HUES64 (cell line): ENCODE data around the gene ATP6V0A4.
"Not testable (repeated sequence)": the region's sequence is repeated elsewhere in the genome, so short reads cannot be mapped to it uniquely, and the experiment has no call there.

ENCODE experiments used
- H3K27ac ChIP-seq: 2 replicates; pipeline ENCODE4 v1.7.0; 2013; ENCODE audit warnings: low read depth, low read length, inconsistent platforms
- H3K27me3 ChIP-seq: 2 replicates; pipeline ENCODE4 v1.6.1; 2013; ENCODE audit warnings: mild to moderate bottlenecking, low read length; ENCODE audit not compliant: insufficient read depth
- H3K36me3 ChIP-seq: 2 replicates; pipeline ENCODE4 v1.6.1; 2013; ENCODE audit warnings: mild to moderate bottlenecking, low read length; ENCODE audit not compliant: insufficient read depth
- H3K4me1 ChIP-seq: 2 replicates; pipeline ENCODE4 v1.6.1; 2013; ENCODE audit warnings: mild to moderate bottlenecking, low read length, moderate library complexity; ENCODE audit not compliant: insufficient read depth
- H3K4me3 ChIP-seq: 2 replicates; pipeline ENCODE4 v1.5.1; 2013; ENCODE audit warnings: mild to moderate bottlenecking, low read length, moderate library complexity
- H3K9ac ChIP-seq: 2 replicates; pipeline ENCODE4 v1.6.1; 2013; ENCODE audit warnings: mild to moderate bottlenecking, low read depth, low read length
- H3K9me3 ChIP-seq: 2 replicates; pipeline ENCODE4 v1.6.1; 2013; ENCODE audit warnings: low read depth, low read length; ENCODE audit not compliant: insufficient read depth
- WGBS: fragments of 150-250, 120-280 bp; methylation state at CpG from one replicate; pipeline ENCODE4 v1.1.7; 2013; ENCODE audit warnings: missing lambda C conversion rate; 5-methylcytosine and 5-hydroxymethylcytosine counted together

ATP6V0A4 gene

DNA sequence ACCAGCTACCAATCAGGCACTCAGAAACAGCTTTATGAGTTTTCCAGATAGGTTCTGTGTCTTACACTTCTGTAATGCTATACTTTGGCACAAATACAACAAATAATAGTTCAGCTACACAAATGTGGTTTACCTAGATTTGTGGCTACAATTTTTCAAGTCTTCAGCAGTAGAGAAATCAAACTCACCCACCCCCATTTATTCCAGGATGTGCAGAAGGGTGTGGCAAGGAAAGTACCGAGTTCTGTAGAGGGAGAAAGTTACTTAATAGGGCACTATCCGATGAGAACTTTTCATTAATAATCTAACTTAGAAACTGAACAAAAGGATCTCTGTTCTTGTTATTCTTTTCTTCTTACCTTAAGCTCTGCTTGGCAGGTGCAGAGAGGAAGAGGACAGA is 30.3 kb upstream of the ATP6V0A4 start:
- Histone ChIP-seq H3K36me3 (no peaks in the 10 kb centered on the region), H3K27ac (no peak overlapping the region), H3K9ac (no peak overlapping the region), H3K9me3 (no peaks in the 10 kb centered on the region), H3K4me3 (no peak overlapping the region), H3K27me3 (no peaks in the 10 kb centered on the region), H3K4me1 (no peaks in the 10 kb centered on the region)
- WGBS: no CpG with 5 or more reads among the region's 2 CpGs

- WGBS: 97% methylated on average over 11 of the region's 11 CpGs
- no peaks in the 10 kb centered on the region for H3K36me3 ChIP-seq
- H3K27me3 ChIP-seq: no peaks in the 10 kb centered on the region
- H3K27ac ChIP-seq: no peak overlapping the region
- H3K9me3 ChIP-seq: no peaks in the 10 kb centered on the region
- H3K4me3 ChIP-seq: no peak overlapping the region
- no peak overlapping the region for H3K9ac ChIP-seq
- peaks cover 4% of the 10 kb centered on the region; the same call in 1 of the 2 replicates for H3K4me1 ChIP-seq
Observed at GRCh38 chr7:138825049-138825721, 27.2 kb upstream of the ATP6V0A4 start.

DNA sequence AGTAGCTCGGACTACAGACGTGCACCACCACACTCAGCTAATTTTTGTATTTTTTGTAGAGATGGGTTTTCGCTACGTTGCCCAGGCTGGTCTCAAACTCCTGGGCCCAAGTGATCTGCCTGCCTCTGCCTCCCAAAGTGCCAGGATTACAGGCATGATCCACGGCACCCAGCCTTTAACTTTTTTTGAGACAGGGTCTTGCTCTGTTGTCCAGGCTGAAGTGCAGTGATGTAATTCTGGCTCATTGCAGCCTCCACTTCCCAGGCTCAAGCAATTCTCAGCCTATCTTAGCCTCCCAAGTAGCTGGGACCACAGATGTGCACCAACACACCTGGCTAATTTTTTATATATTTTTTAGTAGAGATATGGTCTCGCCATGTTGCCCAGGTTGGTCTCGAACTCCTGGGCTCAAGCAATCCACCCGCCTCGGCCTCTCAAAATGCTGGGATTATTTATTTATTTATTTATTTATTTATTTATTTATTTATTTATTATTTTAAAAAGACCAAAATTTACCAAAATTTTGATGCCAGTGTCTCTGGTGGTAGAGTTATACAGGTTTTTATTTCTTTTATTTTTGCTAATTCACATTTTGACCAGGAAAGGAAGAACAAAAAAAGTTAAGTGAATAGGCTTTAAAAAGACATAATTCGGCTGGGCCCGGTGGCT is 25.0 kb upstream of the ATP6V0A4 start:
- no peak overlapping the region for H3K4me3 ChIP-seq
- H3K27me3 ChIP-seq: no peaks in the 10 kb centered on the region
- no peaks in the 10 kb centered on the region for H3K36me3 ChIP-seq
- H3K9ac ChIP-seq: no peak overlapping the region
- H3K4me1 ChIP-seq: peaks cover 4% of the 10 kb centered on the region; the same call in 1 of the 2 replicates
- 88% methylated on average over 9 of the region's 11 CpGs for WGBS
- no peaks in the 10 kb centered on the region for H3K9me3 ChIP-seq
- H3K27ac ChIP-seq: no peak overlapping the region

GRCh38 chr7:138821912-138822311 is 23.9 kb upstream of the ATP6V0A4 start:
- no peak overlapping the region for H3K4me3 ChIP-seq
- H3K27ac ChIP-seq: no peak overlapping the region
- 85% methylated on average over 7 of the region's 7 CpGs for WGBS
- no peaks in the 10 kb centered on the region for H3K9me3 ChIP-seq
- peaks cover 4% of the 10 kb centered on the region; the same call in 1 of the 2 replicates for H3K4me1 ChIP-seq
- no peaks in the 10 kb centered on the region for H3K27me3 ChIP-seq
- no peak overlapping the region for H3K9ac ChIP-seq
- no peaks in the 10 kb centered on the region for H3K36me3 ChIP-seq

- Histone ChIP-seq H3K9me3 (no peaks in the 10 kb centered on the region), H3K9ac (no peak overlapping the region), H3K36me3 (no peaks in the 10 kb centered on the region), H3K27me3 (no peaks in the 10 kb centered on the region), H3K4me1 (peaks cover 4% of the 10 kb centered on the region; the same call in 1 of the 2 replicates), H3K4me3 (no peak overlapping the region), H3K27ac (no peak overlapping the region)
- WGBS: 97% methylated on average over 3 of the region's 3 CpGs
Observed at GRCh38 chr7:138819625-138820024, 21.6 kb upstream of the ATP6V0A4 start.

DNA sequence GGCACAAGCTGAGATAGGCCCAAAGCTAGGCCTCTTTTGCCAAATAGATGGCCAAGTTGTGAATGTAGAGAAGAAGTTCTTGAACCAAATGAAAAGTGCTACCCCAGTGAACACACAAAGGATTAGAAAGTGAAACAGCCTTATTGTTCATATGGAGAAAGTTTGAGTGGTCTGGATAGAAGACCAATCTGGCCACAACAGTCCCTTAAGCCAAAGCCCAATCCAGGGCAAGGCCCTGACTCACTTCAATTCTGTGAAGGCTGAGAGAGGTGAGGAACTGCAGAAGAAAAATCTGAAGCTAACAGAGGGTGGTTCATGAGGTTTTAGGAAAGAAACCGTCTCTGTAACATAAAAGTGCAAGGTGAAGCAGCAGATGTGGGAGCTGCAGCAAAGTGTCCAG is 18.7 kb upstream of the ATP6V0A4 start:
- no peak overlapping the region for H3K27ac ChIP-seq
- H3K4me1 ChIP-seq: no peaks in the 10 kb centered on the region
- H3K9me3 ChIP-seq: no peaks in the 10 kb centered on the region
- 91% methylated on average over 1 of the region's 1 CpG for WGBS
- no peak overlapping the region for H3K9ac ChIP-seq
- H3K4me3 ChIP-seq: no peak overlapping the region
- H3K36me3 ChIP-seq: no peaks in the 10 kb centered on the region
- H3K27me3 ChIP-seq: no peaks in the 10 kb centered on the region

DNA sequence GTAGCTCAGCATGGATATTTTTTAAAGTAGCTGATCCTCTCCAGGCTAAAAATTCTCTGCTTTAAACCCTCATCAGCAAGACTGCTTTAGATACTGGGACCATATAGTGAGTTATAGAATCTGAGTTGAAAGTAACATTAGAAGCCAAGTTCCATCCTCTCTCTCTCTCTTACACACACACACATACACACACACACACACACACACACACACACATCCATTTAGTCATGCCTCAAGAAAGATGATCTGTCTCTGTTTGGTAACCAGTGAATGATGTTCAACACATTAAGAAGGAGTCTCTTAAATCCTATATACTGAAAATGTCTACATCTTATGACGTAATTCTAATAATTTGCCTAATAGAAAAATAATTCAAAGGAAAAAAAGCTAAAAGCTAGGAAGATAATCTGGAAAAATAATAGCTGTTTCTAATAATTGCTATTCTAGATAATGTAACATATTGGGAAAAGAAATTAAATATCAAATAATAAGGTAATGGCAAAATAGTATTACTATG is 16.9 kb upstream of the ATP6V0A4 start:
- WGBS: no CpG with 5 or more reads among the region's 1 CpG

DNA sequence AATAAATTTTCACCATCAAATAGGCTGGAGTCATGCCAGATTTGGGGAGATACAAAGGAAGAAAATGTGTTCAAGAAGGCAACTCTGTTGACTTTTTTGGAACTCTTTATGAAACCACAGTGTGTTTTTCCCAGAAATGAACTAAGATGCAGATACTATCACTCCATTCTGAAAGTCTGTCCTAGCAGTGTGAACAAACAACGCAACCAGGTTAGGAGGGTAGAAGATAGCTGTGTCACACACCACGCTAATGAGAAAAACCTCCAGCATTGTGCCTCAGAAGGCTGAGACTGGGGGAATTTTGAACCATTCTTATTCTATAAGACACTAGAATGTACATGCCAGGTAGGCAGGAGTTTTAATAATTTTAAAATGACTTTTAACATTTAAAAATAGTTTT is 15.9 kb upstream of the ATP6V0A4 start:
- 96% methylated on average over 2 of the region's 2 CpGs for WGBS
- Histone ChIP-seq H3K36me3 (no peaks in the 10 kb centered on the region), H3K9me3 (no peaks in the 10 kb centered on the region), H3K9ac (no peak overlapping the region), H3K4me1 (no peaks in the 10 kb centered on the region), H3K27me3 (no peaks in the 10 kb centered on the region), H3K27ac (no peak overlapping the region), H3K4me3 (no peak overlapping the region)

More for the DNA sequence above, 16.9 kb upstream of the ATP6V0A4 start:
- no peaks in the 10 kb centered on the region for H3K27me3 ChIP-seq
- H3K36me3 ChIP-seq: no peaks in the 10 kb centered on the region
- H3K9me3 ChIP-seq: no peaks in the 10 kb centered on the region
- H3K4me1 ChIP-seq: no peaks in the 10 kb centered on the region
- no peak overlapping the region for H3K9ac ChIP-seq
- no peak overlapping the region for H3K4me3 ChIP-seq
- no peak overlapping the region for H3K27ac ChIP-seq

- not testable (repeated sequence) for H3K36me3 ChIP-seq, H3K27me3 ChIP-seq, H3K27ac ChIP-seq, H3K4me1 ChIP-seq, H3K9ac ChIP-seq, H3K4me3 ChIP-seq, H3K9me3 ChIP-seq
- 91% methylated on average over 1 of the region's 2 CpGs for WGBS
Observed at GRCh38 chr7:138811327-138811726, 13.3 kb upstream of the ATP6V0A4 start.

GRCh38 chr7:138809346-138809745 is 11.3 kb upstream of the ATP6V0A4 start:
- H3K27me3 ChIP-seq: no peaks in the 10 kb centered on the region
- H3K27ac ChIP-seq: no peak overlapping the region
- H3K9ac ChIP-seq: no peak overlapping the region
- no peaks in the 10 kb centered on the region for H3K4me1 ChIP-seq
- no peak overlapping the region for H3K4me3 ChIP-seq
- H3K36me3 ChIP-seq: no peaks in the 10 kb centered on the region
- H3K9me3 ChIP-seq: no peaks in the 10 kb centered on the region
- WGBS: 86% methylated on average over 3 of the region's 4 CpGs

- 77% methylated on average over 1 of the region's 1 CpG for WGBS
- Histone ChIP-seq H3K27me3 (no peaks in the 10 kb centered on the region), H3K27ac (no peak overlapping the region), H3K9ac (no peak overlapping the region), H3K36me3 (no peaks in the 10 kb centered on the region), H3K4me1 (no peaks in the 10 kb centered on the region), H3K4me3 (no peak overlapping the region), H3K9me3 (no peaks in the 10 kb centered on the region)
Observed at GRCh38 chr7:138804618-138805017, 6.6 kb upstream of the ATP6V0A4 start.
